Measurements from ENCODE around the gene LAMC3.

LAMC3 gene

GRCh38 chr9:131060900-131061630, 52.1 kb downstream of the LAMC3 start:
- TF ChIP-seq, protein P1, sequence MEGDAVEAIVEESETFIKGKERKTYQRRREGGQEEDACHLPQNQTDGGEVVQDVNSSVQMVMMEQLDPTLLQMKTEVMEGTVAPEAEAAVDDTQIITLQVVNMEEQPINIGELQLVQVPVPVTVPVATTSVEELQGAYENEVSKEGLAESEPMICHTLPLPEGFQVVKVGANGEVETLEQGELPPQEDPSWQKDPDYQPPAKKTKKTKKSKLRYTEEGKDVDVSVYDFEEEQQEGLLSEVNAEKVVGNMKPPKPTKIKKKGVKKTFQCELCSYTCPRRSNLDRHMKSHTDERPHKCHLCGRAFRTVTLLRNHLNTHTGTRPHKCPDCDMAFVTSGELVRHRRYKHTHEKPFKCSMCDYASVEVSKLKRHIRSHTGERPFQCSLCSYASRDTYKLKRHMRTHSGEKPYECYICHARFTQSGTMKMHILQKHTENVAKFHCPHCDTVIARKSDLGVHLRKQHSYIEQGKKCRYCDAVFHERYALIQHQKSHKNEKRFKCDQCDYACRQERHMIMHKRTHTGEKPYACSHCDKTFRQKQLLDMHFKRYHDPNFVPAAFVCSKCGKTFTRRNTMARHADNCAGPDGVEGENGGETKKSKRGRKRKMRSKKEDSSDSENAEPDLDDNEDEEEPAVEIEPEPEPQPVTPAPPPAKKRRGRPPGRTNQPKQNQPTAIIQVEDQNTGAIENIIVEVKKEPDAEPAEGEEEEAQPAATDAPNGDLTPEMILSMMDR (IDR thresholded peaks at IDR 0.05; ENCODE audit: control insufficient read depth, insufficient read depth, low read depth, low read length, missing control alignments), result no peak
- no peak for DNase-seq (ENCODE audit: low read depth)
- H3K4me3 ChIP-seq (ENCODE audit: control insufficient read depth, low read depth, low read length), result no peak overlapping the region

DNA sequence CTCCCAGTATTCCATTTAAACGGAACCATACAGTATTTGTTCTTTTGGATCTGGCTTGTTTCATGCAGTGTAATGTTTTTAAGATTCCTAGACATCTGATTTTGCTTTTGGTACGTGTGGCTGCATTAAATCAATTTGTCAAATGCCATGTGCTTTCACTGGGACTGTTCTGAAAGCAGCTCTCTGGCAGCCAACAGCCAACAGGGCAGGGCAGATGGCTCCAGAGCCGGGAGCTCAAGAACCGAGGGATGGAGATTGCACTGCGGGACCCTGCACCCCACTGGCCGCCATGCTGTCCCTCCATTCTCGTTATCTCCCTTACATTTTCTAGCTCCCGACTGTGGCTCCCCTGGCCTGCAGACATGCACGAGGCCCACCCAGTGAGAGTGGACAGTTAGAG, 54.0 kb downstream of the LAMC3 start:
- TF ChIP-seq, protein P1 (IDR thresholded peaks at IDR 0.05; ENCODE audit: control insufficient read depth, insufficient read depth, low read depth, low read length, missing control alignments), result no peak
- DNase-seq (ENCODE audit: low read depth), result no peak
- no peak overlapping the region for H3K4me3 ChIP-seq (ENCODE audit: control insufficient read depth, low read depth, low read length)

GRCh38 chr9:131065599-131065998, 56.6 kb downstream of the LAMC3 start:
- DNase-seq (ENCODE audit: low read depth), result no peak
- TF ChIP-seq, protein P1 (IDR thresholded peaks at IDR 0.05; ENCODE audit: control insufficient read depth, insufficient read depth, low read depth, low read length, missing control alignments), result no peak
- no peak overlapping the region for H3K4me3 ChIP-seq (ENCODE audit: control insufficient read depth, low read depth, low read length)

- TF ChIP-seq, protein P1 (IDR thresholded peaks at IDR 0.05; ENCODE audit: control insufficient read depth, insufficient read depth, low read depth, low read length, missing control alignments), result no peak
- no peak for DNase-seq (ENCODE audit: low read depth)
Measured at GRCh38 chr9:131067625-131068024, 58.7 kb downstream of the LAMC3 start.

DNA sequence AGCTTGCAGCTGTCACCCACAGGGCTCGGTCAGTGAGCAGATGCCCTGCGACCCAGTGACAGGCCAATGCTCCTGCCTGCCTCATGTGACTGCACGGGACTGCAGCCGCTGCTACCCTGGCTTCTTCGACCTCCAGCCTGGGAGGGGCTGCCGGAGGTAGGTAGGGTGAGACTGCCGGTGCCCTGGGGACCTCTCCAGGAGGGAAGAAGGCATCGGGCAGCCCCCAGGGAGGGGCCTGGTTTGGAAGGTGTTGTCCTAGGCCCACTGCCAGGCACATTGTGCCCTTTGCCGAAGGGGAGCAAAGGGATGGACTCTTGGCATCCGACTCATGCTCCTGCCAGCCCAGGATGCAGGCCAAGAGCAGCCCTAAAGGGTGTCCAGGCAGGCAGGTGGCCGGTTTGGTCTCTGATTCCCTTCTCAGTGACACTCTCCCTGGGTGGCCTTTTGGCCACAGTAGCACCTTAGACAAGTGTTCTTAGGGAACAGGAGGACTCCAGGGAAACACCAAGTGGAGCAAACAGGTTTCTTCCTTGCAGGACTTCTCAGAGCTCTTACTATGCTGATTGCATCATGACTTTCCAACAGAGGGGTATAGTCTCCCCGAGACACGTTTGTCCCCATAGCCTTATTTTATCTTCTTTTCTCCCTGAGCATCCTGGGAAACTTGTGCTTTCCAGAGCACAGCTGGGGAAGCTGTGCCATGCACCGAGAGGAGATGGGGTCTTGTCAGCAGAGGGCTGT, 59.3 kb downstream of the LAMC3 start:
- TF ChIP-seq, protein P1 (IDR thresholded peaks at IDR 0.05; ENCODE audit: control insufficient read depth, insufficient read depth, low read depth, low read length, missing control alignments), result no peak
- H3K4me3 ChIP-seq (ENCODE audit: control insufficient read depth, low read depth, low read length), result no peak overlapping the region
- no peak for DNase-seq (ENCODE audit: low read depth)

More at GRCh38 chr9:131067625-131068024, 58.7 kb downstream of the LAMC3 start:
- no peak overlapping the region for H3K4me3 ChIP-seq (ENCODE audit: control insufficient read depth, low read depth, low read length)

DNA sequence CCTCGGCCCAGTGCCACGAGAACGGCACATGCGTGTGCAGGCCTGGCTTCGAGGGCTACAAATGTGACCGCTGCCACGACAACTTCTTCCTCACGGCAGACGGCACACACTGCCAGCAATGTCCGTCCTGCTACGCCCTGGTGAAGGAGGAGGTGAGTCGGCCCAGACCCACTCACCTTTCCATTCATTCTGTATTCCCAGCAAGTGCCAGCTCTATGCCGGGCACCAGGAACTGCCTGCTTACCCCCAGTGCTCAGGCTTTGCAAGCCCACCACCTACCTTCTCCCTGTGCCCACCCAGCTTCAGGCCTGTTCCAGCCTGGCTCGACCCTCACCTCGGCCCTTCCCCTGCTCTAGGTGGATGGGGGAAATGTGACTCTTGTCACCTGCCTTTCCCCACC, 60.7 kb downstream of the LAMC3 start:
- TF ChIP-seq, protein P1 (IDR thresholded peaks at IDR 0.05; ENCODE audit: control insufficient read depth, insufficient read depth, low read depth, low read length, missing control alignments), result no peak
- no peak for DNase-seq (ENCODE audit: low read depth)
- no peak overlapping the region for H3K4me3 ChIP-seq (ENCODE audit: control insufficient read depth, low read depth, low read length)

Measured in AG09309 (cell line).